ENCODE measurements around the gene WNT7B.

Gene WNT7B

DNA sequence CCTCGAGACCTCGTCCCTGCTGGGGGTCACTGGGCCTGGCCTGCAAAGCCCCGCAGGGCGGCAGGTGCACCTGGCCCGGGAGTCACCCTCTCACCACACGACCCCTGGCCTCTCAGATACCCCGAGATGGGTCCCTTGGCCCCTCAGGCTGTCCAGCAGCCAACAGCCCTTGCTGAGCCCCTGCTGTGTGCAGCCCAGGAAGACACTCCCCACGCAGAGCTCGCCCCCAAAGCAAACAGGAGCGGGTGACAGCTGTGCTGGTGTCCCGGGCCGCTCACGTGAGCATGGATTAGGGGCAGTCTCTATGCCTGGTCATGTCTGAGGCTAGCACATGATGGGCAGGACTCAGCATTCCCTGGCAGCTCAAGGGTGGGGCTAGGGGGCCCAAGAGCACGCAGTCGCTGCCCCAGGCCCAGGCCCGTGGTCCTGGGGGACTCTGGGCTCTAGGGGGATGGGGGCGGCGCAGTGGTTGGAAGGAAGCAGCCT lies 31.3 kb downstream of the WNT7B start:
- DNase-seq (ENCODE audit: low spot score) = no peak
- Histone ChIP-seq H3K9me3 (ENCODE audit: severe bottlenecking) (no peaks in the 10 kb centered on the region), H3K4me1 (ENCODE audit: insufficient read depth, poor library complexity, severe bottlenecking) (peaks cover 11% of the 10 kb centered on the region), H3K36me3 (ENCODE audit: low read depth) (no peaks in the 10 kb centered on the region), H3K27me3 (ENCODE audit: insufficient read depth, poor library complexity, severe bottlenecking) (no peaks in the 10 kb centered on the region), H3K4me3 (ENCODE audit: severe bottlenecking) (no peak overlapping the region), H3K27ac (ENCODE audit: poor library complexity, severe bottlenecking) (no peak overlapping the region)
- no peak for ATAC-seq (ENCODE audit: low read depth)
- TF ChIP-seq, protein P1, sequence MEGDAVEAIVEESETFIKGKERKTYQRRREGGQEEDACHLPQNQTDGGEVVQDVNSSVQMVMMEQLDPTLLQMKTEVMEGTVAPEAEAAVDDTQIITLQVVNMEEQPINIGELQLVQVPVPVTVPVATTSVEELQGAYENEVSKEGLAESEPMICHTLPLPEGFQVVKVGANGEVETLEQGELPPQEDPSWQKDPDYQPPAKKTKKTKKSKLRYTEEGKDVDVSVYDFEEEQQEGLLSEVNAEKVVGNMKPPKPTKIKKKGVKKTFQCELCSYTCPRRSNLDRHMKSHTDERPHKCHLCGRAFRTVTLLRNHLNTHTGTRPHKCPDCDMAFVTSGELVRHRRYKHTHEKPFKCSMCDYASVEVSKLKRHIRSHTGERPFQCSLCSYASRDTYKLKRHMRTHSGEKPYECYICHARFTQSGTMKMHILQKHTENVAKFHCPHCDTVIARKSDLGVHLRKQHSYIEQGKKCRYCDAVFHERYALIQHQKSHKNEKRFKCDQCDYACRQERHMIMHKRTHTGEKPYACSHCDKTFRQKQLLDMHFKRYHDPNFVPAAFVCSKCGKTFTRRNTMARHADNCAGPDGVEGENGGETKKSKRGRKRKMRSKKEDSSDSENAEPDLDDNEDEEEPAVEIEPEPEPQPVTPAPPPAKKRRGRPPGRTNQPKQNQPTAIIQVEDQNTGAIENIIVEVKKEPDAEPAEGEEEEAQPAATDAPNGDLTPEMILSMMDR (IDR thresholded peaks at IDR 0.05; ENCODE audit: poor library complexity, severe bottlenecking) = no peak

DNA sequence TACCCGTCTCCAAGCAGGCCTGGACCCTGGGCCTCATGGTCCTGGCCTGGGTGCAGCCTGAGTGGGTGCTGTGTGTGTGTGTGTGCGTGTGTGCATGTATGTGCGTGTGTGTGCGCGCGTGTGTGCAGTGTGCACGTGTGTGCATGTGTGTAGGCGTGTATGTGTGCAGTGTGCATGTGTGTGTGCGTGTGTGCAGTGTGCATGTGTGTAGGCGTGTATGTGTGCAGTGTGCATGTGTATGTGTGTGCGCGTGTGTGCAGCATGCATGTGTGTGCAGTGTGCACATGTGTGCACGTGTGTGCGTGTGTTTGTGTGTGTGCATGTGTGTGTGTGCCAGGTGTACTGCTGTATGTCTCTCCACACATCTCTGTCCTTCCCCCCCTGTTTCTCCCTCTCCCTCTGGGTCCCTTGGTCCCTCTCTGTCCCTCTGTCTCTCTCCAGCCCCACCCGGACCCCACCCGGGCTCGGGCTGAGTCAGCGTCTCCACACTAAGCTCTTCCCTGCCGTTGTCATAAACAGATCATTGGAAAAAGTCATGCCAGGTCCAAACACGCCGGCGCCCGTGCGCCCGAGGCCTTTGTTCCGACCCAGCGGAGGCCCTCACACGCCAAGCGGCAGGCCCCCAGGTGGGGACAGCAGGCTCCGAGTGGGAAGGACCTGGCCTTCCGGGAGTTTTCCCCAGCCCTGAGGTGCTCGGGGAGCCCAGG lies 34.0 kb downstream of the WNT7B start:
- Histone ChIP-seq H3K4me3 (ENCODE audit: severe bottlenecking) (no peak overlapping the region), H3K27ac (ENCODE audit: poor library complexity, severe bottlenecking) (peak overlapping the region; percentile 53), H3K4me1 (ENCODE audit: insufficient read depth, poor library complexity, severe bottlenecking) (peaks cover 11% of the 10 kb centered on the region), H3K9me3 (ENCODE audit: severe bottlenecking) (no peaks in the 10 kb centered on the region), H3K36me3 (ENCODE audit: low read depth) (no peaks in the 10 kb centered on the region), H3K27me3 (ENCODE audit: insufficient read depth, poor library complexity, severe bottlenecking) (no peaks in the 10 kb centered on the region)
- ATAC-seq (ENCODE audit: low read depth) (peak; percentile 49; the same call in 2 of the 3 replicates), DNase-seq (ENCODE audit: low spot score) (no peak)
- TF ChIP-seq, protein P1 (IDR thresholded peaks at IDR 0.05; ENCODE audit: poor library complexity, severe bottlenecking) = no peak

DNA sequence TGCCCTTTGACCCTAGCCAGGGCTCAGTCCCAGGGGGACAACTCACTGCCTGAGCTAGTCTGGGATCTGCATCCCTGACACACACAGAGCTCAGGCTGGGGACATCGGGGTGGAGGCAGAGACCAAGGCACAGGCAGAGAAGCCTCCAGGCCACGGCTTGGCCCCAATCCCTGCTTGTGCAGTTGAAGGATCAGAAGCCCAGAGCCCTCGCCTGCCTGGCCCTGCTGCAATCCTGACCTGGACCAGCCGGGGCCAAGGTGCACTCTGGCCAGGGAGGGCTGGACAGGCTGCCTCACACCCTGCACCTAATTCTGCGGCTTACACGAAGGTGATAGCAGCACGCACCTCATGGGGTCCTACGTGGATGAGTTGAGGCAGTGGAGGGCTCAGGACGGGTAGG lies 34.6 kb downstream of the WNT7B start:
- Histone ChIP-seq H3K27me3 (ENCODE audit: insufficient read depth, poor library complexity, severe bottlenecking) (no peaks in the 10 kb centered on the region), H3K9me3 (ENCODE audit: severe bottlenecking) (no peaks in the 10 kb centered on the region), H3K4me3 (ENCODE audit: severe bottlenecking) (no peak overlapping the region), H3K4me1 (ENCODE audit: insufficient read depth, poor library complexity, severe bottlenecking) (peaks cover 11% of the 10 kb centered on the region), H3K27ac (ENCODE audit: poor library complexity, severe bottlenecking) (no peak overlapping the region), H3K36me3 (ENCODE audit: low read depth) (no peaks in the 10 kb centered on the region)
- ATAC-seq (ENCODE audit: low read depth) (no peak; the same call in 2 of the 3 replicates), DNase-seq (ENCODE audit: low spot score) (no peak)
- TF ChIP-seq, protein P1 (IDR thresholded peaks at IDR 0.05; ENCODE audit: poor library complexity, severe bottlenecking) = no peak

DNA sequence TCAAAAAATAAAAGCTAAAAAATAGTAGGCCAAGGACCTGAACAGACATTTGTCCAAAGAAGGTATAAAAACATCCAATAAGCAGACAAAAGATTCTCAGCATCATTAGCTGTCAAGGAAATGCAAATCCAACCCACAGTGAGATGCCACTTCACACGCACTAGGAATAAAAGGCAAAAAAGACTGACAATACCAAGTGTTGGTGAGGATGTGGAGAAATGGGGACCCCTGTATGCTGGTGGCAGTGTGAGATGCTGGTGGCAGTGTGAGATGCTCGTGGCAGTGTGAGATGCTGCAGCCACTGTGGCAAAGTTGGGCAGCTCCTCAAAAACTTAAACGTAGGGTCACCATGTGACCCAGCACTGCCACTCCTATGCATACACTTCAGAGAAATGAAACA lies 38.0 kb downstream of the WNT7B start:
- no peak for ATAC-seq (ENCODE audit: low read depth)
- no peaks in the 10 kb centered on the region for H3K9me3 ChIP-seq (ENCODE audit: severe bottlenecking)
- H3K36me3 ChIP-seq (ENCODE audit: low read depth) = no peaks in the 10 kb centered on the region
- H3K27ac ChIP-seq (ENCODE audit: poor library complexity, severe bottlenecking) = no peak overlapping the region
- no peak for DNase-seq (ENCODE audit: low spot score)
- H3K27me3 ChIP-seq (ENCODE audit: insufficient read depth, poor library complexity, severe bottlenecking) = no peaks in the 10 kb centered on the region
- TF ChIP-seq, protein P1 (IDR thresholded peaks at IDR 0.05; ENCODE audit: poor library complexity, severe bottlenecking) = no peak
- no peak overlapping the region for H3K4me3 ChIP-seq (ENCODE audit: severe bottlenecking)
- H3K4me1 ChIP-seq (ENCODE audit: insufficient read depth, poor library complexity, severe bottlenecking) = peaks cover 24% of the 10 kb centered on the region

DNA sequence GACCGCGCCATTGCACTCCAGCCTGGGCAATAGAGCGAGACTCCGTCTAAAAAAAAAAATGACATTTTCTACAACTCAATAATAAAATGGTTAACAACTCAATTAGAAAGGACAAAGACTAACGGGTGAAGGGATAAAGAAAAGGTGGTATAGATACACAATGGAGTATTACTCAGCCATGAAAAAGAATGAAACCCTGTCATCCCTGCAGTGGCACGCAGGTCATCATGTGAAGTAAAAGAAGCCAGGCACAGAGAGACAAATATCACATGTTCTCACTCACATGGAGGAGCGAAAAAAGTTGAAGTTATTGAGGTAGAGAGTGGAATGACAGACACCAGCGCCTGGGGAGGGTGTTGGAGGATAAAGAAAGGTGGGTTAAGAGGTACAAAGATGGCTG lies 39.0 kb downstream of the WNT7B start:
- no peak for ATAC-seq (ENCODE audit: low read depth)
- Histone ChIP-seq H3K36me3 (ENCODE audit: low read depth) (no peaks in the 10 kb centered on the region), H3K27me3 (ENCODE audit: insufficient read depth, poor library complexity, severe bottlenecking) (no peaks in the 10 kb centered on the region), H3K27ac (ENCODE audit: poor library complexity, severe bottlenecking) (no peak overlapping the region), H3K9me3 (ENCODE audit: severe bottlenecking) (no peaks in the 10 kb centered on the region), H3K4me1 (ENCODE audit: insufficient read depth, poor library complexity, severe bottlenecking) (peaks cover 17% of the 10 kb centered on the region), H3K4me3 (ENCODE audit: severe bottlenecking) (no peak overlapping the region)
- TF ChIP-seq, protein P1 (IDR thresholded peaks at IDR 0.05; ENCODE audit: poor library complexity, severe bottlenecking) = no peak
- DNase-seq (ENCODE audit: low spot score) = no peak
